Sigmoid colon (tissue), 7 donors: ENCODE measurements around the gene PSMA2. TPM values are rescaled to one million over a fixed set of nuclear protein-coding genes. Genes with fewer than 3 reads are reported as not detected.

ENCODE experiments used
- DNase-seq: peaks from one replicate; pipeline ENCODE4 v3.0.0-alpha.2; 2019
- H3K27ac ChIP-seq, 4 donors: fragments of 200-600 bp; sonication (generic); one replicate each; pipeline ENCODE4 v1.5.1; 2016 to 2019; ENCODE audit warnings: mild to moderate bottlenecking in 1 of 4
- H3K27me3 ChIP-seq, 3 donors: fragments of 200-600 bp; sonication (generic); one replicate each; pipeline ENCODE4 v1.5.1; 2019; ENCODE audit warnings: mild to moderate bottlenecking in 1 of 3
- H3K36me3 ChIP-seq, 4 donors: fragments of 200-600 bp; sonication (generic); one replicate each; pipeline ENCODE4 v1.5.1; 2016 to 2019
- H3K4me1 ChIP-seq, 4 donors: fragments of 200-600 bp; sonication (generic); one replicate each; pipeline ENCODE4 v1.5.1; 2017 to 2019
- H3K4me3 ChIP-seq, 4 donors: fragments of 200-600 bp; sonication (generic); one replicate each; pipeline ENCODE4 v1.5.1; 2017 to 2019; ENCODE audit warnings: mild to moderate bottlenecking in 2 of 4, moderate library complexity in 1 of 4
- H3K9me3 ChIP-seq, 4 donors: fragments of 200-600 bp in 3 of 4; sonication (generic) in 3 of 4; one replicate each; pipeline versions ENCODE4 v1.5.1 to v1.6.1; 2013 to 2019
- EP300 ChIP-seq, 4 donors: sonication (generic); formaldehyde crosslinking; IDR thresholded peaks; one replicate each; pipeline ENCODE4 v1.6.1; 2017; ENCODE audit warnings: antibody characterized with exemption in 4 of 4
- POLR2A ChIP-seq, 2 donors: fragments of 450-650 bp; IDR thresholded peaks; one replicate each; pipeline ENCODE4 v1.6.1; 2016; ENCODE audit warnings: antibody characterized with exemption in 2 of 2, mild to moderate bottlenecking in 2 of 2, moderate library complexity in 2 of 2
- POLR2AphosphoS5 ChIP-seq, 4 donors: sonication (generic); formaldehyde crosslinking; IDR thresholded peaks; one replicate each; pipeline ENCODE4 v1.6.1; 2017; ENCODE audit warnings: antibody characterized with exemption in 4 of 4
- WGBS, 2 donors: extraction: QIAGEN DNeasy Blood & Tissue Kit; methylation state at CpG; one replicate each; pipeline ENCODE4 v1.1.7; 2013; 5-methylcytosine and 5-hydroxymethylcytosine counted together
- intact Hi-C: fragments of 100-400 bp; cut with DNase I; formaldehyde crosslinking; loops from one replicate; pipeline ENCODE4 v1.15.1; 2023
- polyA plus RNA-seq, 3 donors: library from polyadenylated mRNA; stranded (reverse); fragments of 200-250 nt; gene quantifications; one replicate each; pipeline ENCODE4 v1.2.3, GENCODE V29; 2013
- total RNA-seq, 4 donors: library from RNA; depleted of rRNA; stranded (reverse); fragments of >200 nt; gene quantifications; one replicate each; pipeline ENCODE4 v1.1.0, GENCODE V29; 2016
- TF ChIP-seq, protein P1 (sequence below), 4 experiments: fragments of 450-650 bp in 3 of 4; fragments of 200-600 bp in 1 of 4; IDR thresholded peaks; one replicate each; pipeline ENCODE4 v1.5.1; 2016 to 2019; ENCODE audit warnings: antibody characterized with exemption in 4 of 4, mild to moderate bottlenecking in 3 of 4, moderate library complexity in 2 of 4
- donor health status: healthy with polysubstance abuse.
- donor health status: Bipolar disorder and iron deficiency.
- donor health status: healthy.

PSMA2 gene
- total and polyA plus RNA-seq, 7 donors, result 39.1 to 171 (median 81.3) TPM

- intact Hi-C loops, result no loop called here
- H3K27ac ChIP-seq, result peak overlapping the region in 1 of 4 donors; percentile 28
- H3K36me3 ChIP-seq, result peaks cover 12 to 42% (median 16%) of the 10 kb centered on the region in 4 donors
- WGBS, 2 donors, result 78% methylated on average over 6 of the region's 6 CpGs
- DNase-seq, result no peak
- peaks cover 0 to 22% (median 14%) of the 10 kb centered on the region in 4 donors for H3K4me1 ChIP-seq
- H3K9me3 ChIP-seq, result no peaks in the 10 kb centered on the region
- no peaks in the 10 kb centered on the region for H3K27me3 ChIP-seq
- no peak for TF ChIP-seq EP300 (IDR thresholded peaks at IDR 0.05)
- no peak overlapping the region for H3K4me3 ChIP-seq
These were observed 18.0 kb downstream of the PSMA2 start for GRCh38 chr7:42914009-42914408.

DNA sequence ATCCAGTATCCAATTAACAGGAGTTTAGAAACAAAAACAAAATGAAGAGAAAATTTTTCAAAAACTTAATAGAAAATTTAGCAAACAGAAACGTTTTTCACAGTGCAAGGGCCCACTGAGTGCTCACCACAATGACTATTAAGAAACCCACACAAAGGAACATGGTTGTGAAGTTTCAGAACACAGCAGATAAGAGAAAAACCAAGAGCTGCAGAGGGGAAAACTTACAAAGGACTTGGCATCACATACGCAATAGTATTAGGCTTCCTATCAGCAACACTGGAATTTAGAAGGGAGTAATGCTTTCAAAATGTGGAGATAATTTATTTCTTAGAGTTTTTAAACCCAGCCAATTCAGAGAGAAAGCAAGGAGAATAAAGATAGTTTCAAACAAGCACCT is 18.4 kb downstream of the PSMA2 start:
- Histone ChIP-seq H3K4me1 (peaks cover 0 to 22% (median 14%) of the 10 kb centered on the region in 4 donors), H3K4me3 (no peak overlapping the region), H3K27ac (no peak overlapping the region), H3K36me3 (peaks cover 12 to 37% (median 14%) of the 10 kb centered on the region in 4 donors), H3K9me3 (no peaks in the 10 kb centered on the region), H3K27me3 (no peaks in the 10 kb centered on the region)
- DNase-seq, result no peak
- TF ChIP-seq EP300 (IDR thresholded peaks at IDR 0.05) (no peak), POLR2A (IDR thresholded peaks at IDR 0.05) (no peak), POLR2AphosphoS5 (IDR thresholded peaks at IDR 0.05) (no peak)
- TF ChIP-seq, protein P1, sequence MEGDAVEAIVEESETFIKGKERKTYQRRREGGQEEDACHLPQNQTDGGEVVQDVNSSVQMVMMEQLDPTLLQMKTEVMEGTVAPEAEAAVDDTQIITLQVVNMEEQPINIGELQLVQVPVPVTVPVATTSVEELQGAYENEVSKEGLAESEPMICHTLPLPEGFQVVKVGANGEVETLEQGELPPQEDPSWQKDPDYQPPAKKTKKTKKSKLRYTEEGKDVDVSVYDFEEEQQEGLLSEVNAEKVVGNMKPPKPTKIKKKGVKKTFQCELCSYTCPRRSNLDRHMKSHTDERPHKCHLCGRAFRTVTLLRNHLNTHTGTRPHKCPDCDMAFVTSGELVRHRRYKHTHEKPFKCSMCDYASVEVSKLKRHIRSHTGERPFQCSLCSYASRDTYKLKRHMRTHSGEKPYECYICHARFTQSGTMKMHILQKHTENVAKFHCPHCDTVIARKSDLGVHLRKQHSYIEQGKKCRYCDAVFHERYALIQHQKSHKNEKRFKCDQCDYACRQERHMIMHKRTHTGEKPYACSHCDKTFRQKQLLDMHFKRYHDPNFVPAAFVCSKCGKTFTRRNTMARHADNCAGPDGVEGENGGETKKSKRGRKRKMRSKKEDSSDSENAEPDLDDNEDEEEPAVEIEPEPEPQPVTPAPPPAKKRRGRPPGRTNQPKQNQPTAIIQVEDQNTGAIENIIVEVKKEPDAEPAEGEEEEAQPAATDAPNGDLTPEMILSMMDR (IDR thresholded peaks at IDR 0.05), result no peak
- intact Hi-C loops, result no loop called here
- 59 to 75% methylated on average over 2 of the region's 2 CpGs for WGBS, 2 donors

GRCh38 chr7:42911454-42912447 is 20.2 kb downstream of the PSMA2 start, which contains the start of gene C7orf25:
TSS of gene C7orf25 (minus strand) at chr7:42912070. CDS start at chr7:42910900, 1,170 bp downstream.
- 1% methylated on average over 95 of the region's 95 CpGs for WGBS, 2 donors
- TF ChIP-seq EP300 (IDR thresholded peaks at IDR 0.05) (no peak), POLR2AphosphoS5 (IDR thresholded peaks at IDR 0.05) (peak; percentile 32 to 83 (median 78))
- peak; percentile 98 for DNase-seq
- intact Hi-C loops, result loop anchor here (1.0 kb wide), 1 partner anchor 21 kb away; the partner anchor contains the start of genes MRPL32 and PSMA2
- Histone ChIP-seq H3K4me3 (peak within 1 kb of the TSS; percentile 55 to 97 (median 90)), H3K9me3 (no peaks in the 10 kb centered on the region), H3K36me3 (peaks cover 2 to 21% (median 5%) of the 10 kb centered on the region in 4 donors), H3K27me3 (no peaks in the 10 kb centered on the region), H3K27ac (peak within 1 kb of the TSS; percentile 78 to 89 (median 86)), H3K4me1 (peaks cover 0 to 22% (median 14%) of the 10 kb centered on the region in 4 donors)

DNA sequence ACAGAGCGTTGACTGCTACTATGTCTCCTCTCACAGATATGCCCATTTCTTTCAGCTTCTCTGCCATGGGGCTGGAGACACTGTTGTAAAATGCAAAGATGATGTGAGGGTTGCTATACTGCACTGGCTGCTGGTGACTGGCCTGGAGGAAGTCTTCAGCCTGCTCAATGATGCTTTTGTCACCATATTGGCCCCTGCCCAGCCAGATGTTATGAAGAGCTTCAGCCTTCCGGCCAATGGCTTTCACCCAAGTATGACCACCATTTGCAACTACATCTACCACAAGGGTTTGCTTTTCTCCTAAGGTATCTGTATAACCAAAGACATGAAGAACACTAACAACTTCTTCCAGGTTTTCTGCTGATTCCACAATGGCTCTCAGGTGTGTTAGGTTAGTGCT is 21.7 kb downstream of the PSMA2 start:
- H3K4me3 ChIP-seq, result no peak overlapping the region
- TF ChIP-seq POLR2A (IDR thresholded peaks at IDR 0.05) (no peak), EP300 (IDR thresholded peaks at IDR 0.05) (no peak), POLR2AphosphoS5 (IDR thresholded peaks at IDR 0.05) (no peak)
- TF ChIP-seq, protein P1 (IDR thresholded peaks at IDR 0.05), result no peak
- peaks cover 0 to 6% (median 0%) of the 10 kb centered on the region in 4 donors for H3K36me3 ChIP-seq
- intact Hi-C loops, result no loop called here
- peaks cover 0 to 22% (median 14%) of the 10 kb centered on the region in 4 donors for H3K4me1 ChIP-seq
- H3K27me3 ChIP-seq, result no peaks in the 10 kb centered on the region
- no peak for DNase-seq
- 96% methylated on average over 2 of the region's 2 CpGs for WGBS, 2 donors
- H3K9me3 ChIP-seq, result no peaks in the 10 kb centered on the region
- H3K27ac ChIP-seq, result no peak overlapping the region

GRCh38 chr7:42907316-42907715 is 24.7 kb downstream of the PSMA2 start:
- intact Hi-C loops, result no loop called here
- Histone ChIP-seq H3K27ac (no peak overlapping the region), H3K9me3 (no peaks in the 10 kb centered on the region), H3K27me3 (no peaks in the 10 kb centered on the region), H3K4me1 (peaks cover 0 to 16% (median 12%) of the 10 kb centered on the region in 4 donors), H3K4me3 (no peak overlapping the region), H3K36me3 (no peaks in the 10 kb centered on the region)
- no peak for DNase-seq
- no peak for TF ChIP-seq POLR2A (IDR thresholded peaks at IDR 0.05)
- TF ChIP-seq, protein P1 (IDR thresholded peaks at IDR 0.05), result no peak
- no peak for TF ChIP-seq EP300 (IDR thresholded peaks at IDR 0.05)
- TF ChIP-seq POLR2AphosphoS5 (IDR thresholded peaks at IDR 0.05), result no peak
